Breast epithelium (tissue), 4 donors: ENCODE results near the gene OSBPL3. TPM values are rescaled to one million over a fixed set of nuclear protein-coding genes. Genes with fewer than 3 reads are reported as not detected.

ENCODE experiments used
- DNase-seq, 2 donors: peaks; one replicate each; pipeline ENCODE4 v3.0.0-alpha.2; 2019; ENCODE audit warnings: low spot score in 2 of 2
- H3K27ac ChIP-seq, 2 donors: fragments of 200-600 bp; sonication (generic) in 1 of 2; one replicate each; pipeline ENCODE4 v1.5.1; 2016 to 2019; ENCODE audit warnings: mild to moderate bottlenecking in 1 of 2
- H3K27me3 ChIP-seq, 2 donors: fragments of 200-600 bp; sonication (generic) in 1 of 2; one replicate each; pipeline versions ENCODE4 v1.5.1 to v1.6.0; 2017 to 2019; ENCODE audit warnings: control low read depth in 1 of 2, mild to moderate bottlenecking in 1 of 2
- H3K36me3 ChIP-seq: fragments of 200-600 bp; one replicate; pipeline ENCODE4 v1.5.1; 2019
- H3K4me1 ChIP-seq, 2 donors: fragments of 200-600 bp; sonication (generic); one replicate each; pipeline ENCODE4 v1.5.1; 2016 to 2019; ENCODE audit warnings: control low read depth in 1 of 2
- H3K4me3 ChIP-seq, 3 donors: fragments of 200-600 bp; sonication (generic); 1 replicate in 2 of 3; 2 replicates in 1 of 3; pipeline ENCODE4 v1.5.1; 2016 to 2019; ENCODE audit warnings: mild to moderate bottlenecking in 3 of 3, moderate library complexity in 2 of 3
- H3K9me3 ChIP-seq, 2 donors: fragments of 200-600 bp; sonication (generic) in 1 of 2; one replicate each; pipeline ENCODE4 v1.5.1; 2016 to 2019; ENCODE audit warnings: control low read depth in 1 of 2
- POLR2A ChIP-seq: fragments of 450-650 bp; IDR thresholded peaks from one replicate; pipeline ENCODE4 v1.6.1; 2016; ENCODE audit warnings: antibody characterized with exemption, mild to moderate bottlenecking, moderate library complexity
- POLR2AphosphoS5 ChIP-seq, 3 donors: sonication (generic); formaldehyde crosslinking; IDR thresholded peaks; one replicate each; pipeline ENCODE4 v1.6.1; 2017; ENCODE audit warnings: antibody characterized with exemption in 3 of 3
- intact Hi-C: fragments of 100-400 bp; cut with DNase I; formaldehyde crosslinking; loops from one replicate; pipeline ENCODE4 v1.15.1; 2023; ENCODE audit warnings: low total_unique reads
- total RNA-seq, 3 donors: library from RNA; depleted of rRNA; stranded (reverse); fragments of >200 nt; gene quantifications; one replicate each; pipeline ENCODE4 v1.1.0, GENCODE V29; 2016
- TF ChIP-seq, protein P1 (sequence below), 3 donors: fragments of 450-650 bp; IDR thresholded peaks; one replicate each; pipeline ENCODE4 v1.5.1; 2016 to 2017; ENCODE audit warnings: antibody characterized with exemption in 3 of 3, mild to moderate bottlenecking in 3 of 3, moderate library complexity in 3 of 3

Gene OSBPL3
- total RNA-seq, 3 donors from 2014 or later, result 6.4 to 20.5 (median 8.5) TPM

DNA sequence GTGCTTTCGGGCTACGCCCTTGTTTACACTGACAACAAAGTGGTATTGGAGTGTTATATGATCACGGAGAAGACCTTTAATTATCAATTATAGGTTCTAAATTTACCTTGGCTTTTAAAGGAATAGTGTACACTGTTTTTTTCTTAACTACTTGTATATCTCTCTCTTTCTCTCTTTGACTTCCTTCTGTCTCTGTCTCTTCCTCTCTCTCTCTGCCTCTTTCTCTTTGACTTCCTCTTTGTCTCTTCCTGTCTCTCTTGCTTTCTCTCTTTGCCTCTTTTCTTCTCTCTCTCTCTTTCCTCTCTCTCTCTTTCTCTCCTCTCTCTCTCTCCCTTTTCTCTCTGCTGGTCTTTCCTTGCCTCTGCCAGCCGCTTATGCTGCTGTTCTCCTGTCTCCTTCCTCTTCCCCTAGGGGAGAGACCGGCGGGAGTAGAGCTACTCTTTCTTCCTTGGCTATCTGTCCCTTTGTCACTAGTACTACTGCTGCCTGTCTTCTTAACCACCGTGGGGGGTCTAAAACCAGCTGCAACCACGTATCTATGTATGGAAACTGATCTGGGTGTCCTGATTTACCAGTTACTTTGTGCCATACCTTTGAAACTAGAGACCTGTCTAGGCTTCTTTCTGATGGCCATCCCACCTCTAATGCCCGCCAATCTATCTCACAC lies 185.9 kb downstream of the OSBPL3 start:
- Histone ChIP-seq H3K36me3 (no peaks in the 10 kb centered on the region), H3K9me3 (no peaks in the 10 kb centered on the region), H3K4me3 (no peak overlapping the region), H3K27me3 (no peaks in the 10 kb centered on the region), H3K27ac (no peak overlapping the region), H3K4me1 (no peaks in the 10 kb centered on the region)
- intact Hi-C loops, result no loop called here
- TF ChIP-seq, protein P1, sequence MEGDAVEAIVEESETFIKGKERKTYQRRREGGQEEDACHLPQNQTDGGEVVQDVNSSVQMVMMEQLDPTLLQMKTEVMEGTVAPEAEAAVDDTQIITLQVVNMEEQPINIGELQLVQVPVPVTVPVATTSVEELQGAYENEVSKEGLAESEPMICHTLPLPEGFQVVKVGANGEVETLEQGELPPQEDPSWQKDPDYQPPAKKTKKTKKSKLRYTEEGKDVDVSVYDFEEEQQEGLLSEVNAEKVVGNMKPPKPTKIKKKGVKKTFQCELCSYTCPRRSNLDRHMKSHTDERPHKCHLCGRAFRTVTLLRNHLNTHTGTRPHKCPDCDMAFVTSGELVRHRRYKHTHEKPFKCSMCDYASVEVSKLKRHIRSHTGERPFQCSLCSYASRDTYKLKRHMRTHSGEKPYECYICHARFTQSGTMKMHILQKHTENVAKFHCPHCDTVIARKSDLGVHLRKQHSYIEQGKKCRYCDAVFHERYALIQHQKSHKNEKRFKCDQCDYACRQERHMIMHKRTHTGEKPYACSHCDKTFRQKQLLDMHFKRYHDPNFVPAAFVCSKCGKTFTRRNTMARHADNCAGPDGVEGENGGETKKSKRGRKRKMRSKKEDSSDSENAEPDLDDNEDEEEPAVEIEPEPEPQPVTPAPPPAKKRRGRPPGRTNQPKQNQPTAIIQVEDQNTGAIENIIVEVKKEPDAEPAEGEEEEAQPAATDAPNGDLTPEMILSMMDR (IDR thresholded peaks at IDR 0.05), result no peak
- TF ChIP-seq POLR2AphosphoS5 (IDR thresholded peaks at IDR 0.05) (no peak), POLR2A (no peak)
- no peak for DNase-seq

DNA sequence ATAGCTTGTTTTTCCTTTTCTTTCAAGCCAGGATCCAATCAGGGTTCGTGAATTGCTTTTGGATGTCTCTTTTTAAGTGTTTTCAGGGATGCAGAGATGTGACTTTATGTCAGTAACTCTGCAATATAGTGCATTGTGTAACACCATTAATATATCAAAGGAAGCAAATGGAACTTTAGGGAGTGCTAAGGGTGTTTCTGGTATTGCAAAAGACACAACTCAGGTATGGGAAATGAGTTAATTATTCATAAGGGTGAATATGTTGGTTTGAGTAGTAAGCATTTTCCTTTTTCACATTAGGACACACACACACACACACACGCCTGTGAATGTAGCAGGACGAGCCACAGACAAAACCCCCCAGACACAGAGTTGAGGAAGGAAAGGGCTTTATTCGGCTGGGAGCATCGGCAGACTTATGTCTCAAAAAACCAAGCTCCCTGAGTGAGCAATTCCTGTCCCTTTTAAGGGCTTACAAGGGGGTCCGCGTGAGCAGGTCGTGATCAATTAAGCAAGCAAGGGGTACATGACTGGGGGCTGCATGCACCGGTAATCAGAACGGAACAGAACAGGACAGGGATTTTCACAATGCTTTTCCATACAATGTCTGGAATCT lies 190.9 kb downstream of the OSBPL3 start:
- intact Hi-C loops, result no loop called here
- no peak overlapping the region for H3K4me3 ChIP-seq
- DNase-seq, result no peak
- H3K27me3 ChIP-seq, result no peaks in the 10 kb centered on the region
- H3K9me3 ChIP-seq, result no peaks in the 10 kb centered on the region
- TF ChIP-seq, protein P1 (IDR thresholded peaks at IDR 0.05), result no peak
- TF ChIP-seq POLR2A, result no peak
- no peak for TF ChIP-seq POLR2AphosphoS5 (IDR thresholded peaks at IDR 0.05)
- H3K4me1 ChIP-seq, result no peaks in the 10 kb centered on the region
- H3K36me3 ChIP-seq, result no peaks in the 10 kb centered on the region
- no peak overlapping the region for H3K27ac ChIP-seq

DNA sequence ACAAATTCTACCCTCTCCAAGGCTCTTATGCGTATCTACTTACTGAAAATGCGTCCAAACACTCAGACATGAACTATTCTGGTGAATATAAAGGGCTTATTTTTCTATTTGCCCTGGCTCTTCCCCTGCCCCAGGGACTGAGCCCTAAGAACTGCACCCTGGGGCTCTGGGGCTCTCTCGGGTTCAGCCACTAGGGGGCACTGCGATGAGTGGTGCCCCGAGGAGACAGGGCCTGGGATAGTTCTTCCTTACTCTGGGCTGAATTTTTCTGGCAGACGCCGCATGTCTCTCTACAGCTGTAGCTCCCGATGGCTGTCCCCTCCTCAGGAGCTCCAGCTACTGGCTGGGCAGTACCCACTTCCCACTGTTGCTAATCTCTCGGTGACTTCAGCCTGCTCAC lies 191.9 kb downstream of the OSBPL3 start:
- no peak overlapping the region for H3K4me3 ChIP-seq
- no peaks in the 10 kb centered on the region for H3K9me3 ChIP-seq
- H3K4me1 ChIP-seq, result no peaks in the 10 kb centered on the region
- intact Hi-C loops, result no loop called here
- no peaks in the 10 kb centered on the region for H3K36me3 ChIP-seq
- H3K27me3 ChIP-seq, result no peaks in the 10 kb centered on the region
- TF ChIP-seq, protein P1 (IDR thresholded peaks at IDR 0.05), result no peak
- TF ChIP-seq POLR2A, result no peak
- TF ChIP-seq POLR2AphosphoS5 (IDR thresholded peaks at IDR 0.05), result no peak
- DNase-seq, result no peak
- no peak overlapping the region for H3K27ac ChIP-seq

DNA sequence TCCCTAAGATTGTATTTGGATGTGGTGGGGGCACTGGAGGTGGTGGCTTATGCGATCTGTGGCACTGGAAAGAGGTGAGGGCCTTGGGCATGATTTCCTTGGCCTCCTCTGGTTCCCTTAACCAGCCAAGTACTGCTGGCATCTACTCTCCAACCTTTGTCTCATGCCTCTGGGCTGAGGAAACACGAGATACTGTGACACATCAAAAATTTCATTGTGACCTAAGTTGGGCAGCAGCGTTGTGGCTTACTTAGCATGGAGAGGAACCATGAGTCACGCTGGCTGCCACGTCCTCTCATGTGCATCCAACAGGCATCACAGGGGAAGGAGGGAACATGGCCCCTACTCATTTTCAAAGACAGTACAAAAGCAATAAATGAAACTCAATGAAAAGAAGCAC lies 193.0 kb downstream of the OSBPL3 start:
- DNase-seq, result peak in 1 of 2 donors; percentile 27
- Histone ChIP-seq H3K36me3 (no peaks in the 10 kb centered on the region), H3K4me3 (no peak overlapping the region), H3K27me3 (no peaks in the 10 kb centered on the region), H3K27ac (no peak overlapping the region), H3K9me3 (no peaks in the 10 kb centered on the region), H3K4me1 (no peaks in the 10 kb centered on the region)
- intact Hi-C loops, result no loop called here
- TF ChIP-seq, protein P1 (IDR thresholded peaks at IDR 0.05), result no peak
- TF ChIP-seq POLR2AphosphoS5 (IDR thresholded peaks at IDR 0.05) (no peak), POLR2A (no peak)

DNA sequence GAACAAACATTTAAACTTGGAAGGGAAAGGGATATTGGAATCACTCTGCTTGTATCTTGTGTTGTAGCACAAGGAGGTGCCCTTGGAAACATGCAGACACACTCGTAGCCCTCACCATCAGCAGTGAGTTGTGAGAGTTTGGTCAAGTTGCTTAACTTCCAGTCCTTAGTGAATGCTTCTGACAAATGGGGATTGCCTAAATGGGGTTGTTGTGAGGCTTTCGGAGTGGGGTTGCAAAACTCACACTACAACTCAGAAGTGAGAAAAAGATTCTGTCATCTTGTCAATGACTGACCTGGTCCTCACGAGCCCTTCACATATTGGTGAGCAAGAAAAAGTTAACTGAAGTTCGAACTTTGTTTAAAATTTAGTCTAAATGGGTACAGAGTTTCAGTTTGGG lies 193.7 kb downstream of the OSBPL3 start:
- H3K27me3 ChIP-seq, result no peaks in the 10 kb centered on the region
- no peaks in the 10 kb centered on the region for H3K9me3 ChIP-seq
- no peak overlapping the region for H3K4me3 ChIP-seq
- DNase-seq, result no peak
- H3K36me3 ChIP-seq, result no peaks in the 10 kb centered on the region
- H3K27ac ChIP-seq, result no peak overlapping the region
- H3K4me1 ChIP-seq, result no peaks in the 10 kb centered on the region
- TF ChIP-seq POLR2A, result no peak
- TF ChIP-seq POLR2AphosphoS5 (IDR thresholded peaks at IDR 0.05), result no peak
- TF ChIP-seq, protein P1 (IDR thresholded peaks at IDR 0.05), result no peak
- intact Hi-C loops, result no loop called here
